H54 (cell line): ENCODE data around the gene INSIG1.

Experiments used
- DNase-seq: peaks from one replicate; pipeline ENCODE4 v3.0.0; 2011; ENCODE audit warnings: low spot score, mixed read lengths; ENCODE audit not compliant: insufficient read length
- FAIRE-seq: peaks from 3 replicates; lab custom pipeline; 2011; peaks lifted over from hg19 to GRCh38; lab: Jason Lieb, UNC
- POLR2A ChIP-seq: IDR thresholded peaks from 2 replicates; pipeline ENCODE4 v1.6.1; 2011; ENCODE audit warnings: low read depth, mild to moderate bottlenecking, low read length

The INSIG1 gene

DNA sequence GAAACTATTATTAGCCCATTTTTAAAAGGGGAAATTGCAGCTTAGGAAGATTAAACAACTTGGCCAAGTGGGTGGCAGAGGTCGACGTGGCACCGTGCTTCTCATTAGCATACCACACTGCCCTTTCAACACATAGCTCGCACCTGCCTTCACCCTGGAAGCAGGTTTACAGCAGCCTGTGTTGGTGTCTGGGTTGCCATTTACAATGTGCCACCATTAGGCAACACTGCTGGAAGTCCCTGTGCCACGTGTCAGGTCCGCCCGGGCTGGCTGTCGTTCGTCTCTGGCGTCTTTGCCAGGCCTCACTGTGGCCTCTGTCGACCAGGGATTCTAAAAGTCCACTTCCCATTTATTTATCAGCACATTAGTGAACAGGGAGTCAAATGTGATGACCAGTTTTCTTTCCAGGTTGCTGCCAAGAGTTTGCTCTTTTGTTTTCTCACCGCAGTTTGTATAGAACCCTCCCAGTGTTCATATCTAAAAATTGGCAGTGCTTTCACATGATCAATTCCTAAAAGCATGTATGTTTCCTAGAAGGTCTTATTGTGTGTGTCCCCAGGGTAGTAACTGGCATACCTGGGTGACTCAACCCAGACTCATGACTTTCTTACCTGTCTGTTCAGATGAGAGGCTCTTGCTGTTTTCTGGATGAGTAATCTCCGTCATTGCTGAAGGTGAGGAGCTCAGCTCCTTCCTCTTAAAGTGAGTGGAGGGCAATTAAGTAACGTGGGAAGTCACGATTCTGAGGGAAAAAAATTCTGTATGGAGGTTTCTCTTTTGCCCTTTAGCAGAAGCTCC is 9.2 kb downstream of the INSIG1 start:
- FAIRE-seq (no peak), DNase-seq (no peak)
- no peak for TF ChIP-seq POLR2A

DNA sequence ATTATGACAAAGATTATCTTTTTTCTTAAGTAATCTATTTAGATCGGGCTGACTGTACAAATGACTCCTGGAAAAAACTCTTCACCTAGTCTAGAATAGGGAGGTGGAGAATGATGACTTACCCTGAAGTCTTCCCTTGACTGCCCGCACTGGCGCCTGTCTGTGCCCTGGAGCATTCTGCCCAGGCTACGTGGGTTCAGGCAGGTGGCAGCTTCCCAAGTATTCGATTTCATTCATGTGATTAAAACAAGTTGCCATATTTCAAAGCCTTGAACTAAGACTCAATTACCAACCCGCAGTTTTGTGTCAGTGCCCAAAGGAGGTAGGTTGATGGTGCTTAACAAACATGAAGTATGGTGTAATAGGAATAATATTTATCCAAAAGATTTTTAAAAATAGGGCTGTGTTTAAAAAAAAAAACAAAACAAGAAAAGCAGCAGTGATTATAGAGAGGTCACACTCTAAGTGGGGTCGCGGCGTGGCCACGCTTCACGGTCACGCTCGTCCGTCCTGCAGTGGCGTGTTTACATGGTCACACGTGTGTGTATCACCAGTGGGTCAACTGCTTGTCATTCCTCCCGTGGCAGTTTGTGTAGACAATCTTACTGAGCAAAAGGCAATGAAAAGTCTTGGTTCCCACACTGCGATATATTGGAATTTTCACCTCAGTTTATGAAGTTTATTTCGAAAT is 10.8 kb downstream of the INSIG1 start:
- FAIRE-seq (no peak), DNase-seq (no peak)
- TF ChIP-seq POLR2A: no peak

DNA sequence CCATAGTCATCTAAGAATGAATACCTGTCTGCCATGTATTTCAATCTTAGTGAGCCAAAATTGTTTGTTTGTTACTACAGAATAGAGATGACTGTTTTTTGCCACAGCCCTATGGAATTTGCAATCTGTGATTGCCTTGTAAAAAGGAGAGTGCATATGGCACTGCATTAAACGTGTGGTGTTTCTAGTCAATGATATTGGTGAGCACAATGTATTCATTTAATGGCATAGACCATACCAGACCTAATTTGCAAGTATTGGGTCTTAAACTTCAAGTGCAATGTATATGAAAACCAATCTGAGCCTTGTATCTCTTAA is 11.3 kb downstream of the INSIG1 start:
- DNase-seq (no peak), FAIRE-seq (no peak)
- no peak for TF ChIP-seq POLR2A

DNA sequence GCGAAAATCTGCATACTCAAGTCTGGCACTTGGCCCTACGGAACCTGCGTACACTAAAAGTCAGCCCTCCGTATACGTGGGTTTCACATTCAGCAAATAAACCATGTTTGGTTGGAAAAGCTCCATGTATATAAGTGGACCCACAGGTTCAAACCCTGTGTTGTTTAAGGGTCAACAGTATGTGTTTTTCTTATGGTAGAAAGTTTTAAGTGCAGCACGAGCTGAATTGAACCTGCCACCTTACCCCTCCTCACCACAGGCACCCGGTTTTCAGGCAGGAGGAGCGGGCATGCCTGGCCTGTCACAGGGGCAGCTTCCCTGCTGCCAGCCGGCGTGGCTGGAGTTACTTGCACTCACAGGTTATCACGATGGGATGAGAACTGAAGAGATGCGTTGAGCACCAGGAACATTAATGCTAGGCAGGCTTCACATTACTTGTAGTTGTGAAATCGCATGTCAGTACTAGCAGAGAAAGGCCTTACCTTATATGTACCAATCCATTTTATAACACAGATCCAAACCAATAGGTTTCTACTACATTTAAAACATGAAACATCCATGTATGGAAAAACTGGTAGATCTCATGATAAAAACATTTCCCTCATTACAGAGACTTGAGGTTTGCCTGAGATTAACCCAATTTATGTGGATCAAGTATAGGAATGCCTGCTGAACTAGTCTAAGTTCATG is 12.9 kb downstream of the INSIG1 start:
- no peak for TF ChIP-seq POLR2A
- DNase-seq (no peak), FAIRE-seq (no peak)

DNA sequence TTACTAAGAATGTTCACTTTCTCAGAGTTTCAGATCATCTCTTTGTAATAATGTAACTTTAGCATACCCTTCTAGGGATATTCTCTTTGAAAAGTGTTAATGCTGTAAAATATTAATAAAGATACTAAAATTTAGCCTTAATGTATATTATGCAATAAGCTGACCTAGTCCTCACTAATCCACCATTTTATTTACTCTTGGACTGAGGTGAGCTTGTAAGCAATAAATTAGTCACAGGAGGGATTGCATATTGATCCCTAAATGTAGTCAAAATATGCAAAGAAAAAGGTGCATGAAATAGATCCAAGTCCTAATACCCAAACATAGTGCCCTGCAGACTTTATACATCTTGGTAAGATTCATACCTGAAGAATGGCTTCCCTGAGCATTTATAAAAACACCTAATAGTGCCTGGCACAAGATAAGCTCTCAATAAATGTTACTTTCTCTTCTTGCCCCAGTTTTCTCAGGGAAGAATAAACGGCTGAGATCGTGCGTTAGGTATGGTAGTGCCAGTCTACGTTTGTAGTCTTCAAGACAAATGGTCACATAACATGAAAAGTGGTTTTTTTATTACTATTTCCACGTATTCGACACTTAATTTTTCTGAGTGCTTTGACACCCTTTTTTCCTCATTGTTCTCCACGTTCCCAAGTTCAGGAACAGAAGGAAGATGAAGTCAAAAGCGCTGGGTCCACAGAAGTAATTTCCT is 14.3 kb downstream of the INSIG1 start:
- no peak for TF ChIP-seq POLR2A
- no peak for FAIRE-seq
- DNase-seq: no peak

DNA sequence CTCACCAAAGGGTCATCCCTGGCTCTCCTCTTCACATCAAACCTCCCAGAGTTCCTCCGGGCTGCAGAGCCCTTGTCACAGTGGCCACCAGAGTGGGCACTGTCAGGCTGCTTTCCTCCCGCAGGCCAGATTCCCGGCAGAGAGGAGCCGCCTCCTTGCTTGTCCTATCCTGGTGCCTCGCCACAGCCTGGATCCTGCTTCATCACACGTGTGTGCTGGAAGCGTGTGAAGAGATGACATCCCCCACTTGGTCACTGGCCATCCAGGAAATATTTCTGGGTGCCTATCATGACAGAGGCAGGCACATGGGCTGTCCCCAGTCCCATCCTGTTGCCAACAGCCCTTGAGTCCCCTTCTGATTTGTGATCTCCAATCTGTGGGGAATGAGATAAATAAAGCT is 15.0 kb downstream of the INSIG1 start:
- no peak for TF ChIP-seq POLR2A
- FAIRE-seq (no peak), DNase-seq (no peak)

DNA sequence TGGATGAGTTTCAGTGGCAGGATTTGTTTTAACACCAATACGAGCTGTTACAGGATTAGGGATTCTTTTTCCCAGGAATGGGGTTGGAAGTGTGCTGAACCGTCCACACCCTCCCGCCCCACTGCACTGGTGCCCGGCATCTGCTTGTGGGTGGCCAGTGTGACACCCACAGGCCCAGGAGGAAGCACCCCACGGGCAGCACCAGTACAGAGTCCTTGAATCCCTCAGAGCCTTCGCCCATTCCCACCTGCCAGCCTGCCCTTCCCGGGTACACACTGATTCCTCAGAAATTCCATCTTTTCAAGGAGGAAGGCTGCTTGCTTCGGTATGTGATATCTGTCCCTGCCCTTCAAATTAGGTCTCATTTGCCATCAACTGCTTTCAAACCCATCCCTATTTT is 15.4 kb downstream of the INSIG1 start:
- no peak for TF ChIP-seq POLR2A
- FAIRE-seq: no peak
- no peak for DNase-seq

DNA sequence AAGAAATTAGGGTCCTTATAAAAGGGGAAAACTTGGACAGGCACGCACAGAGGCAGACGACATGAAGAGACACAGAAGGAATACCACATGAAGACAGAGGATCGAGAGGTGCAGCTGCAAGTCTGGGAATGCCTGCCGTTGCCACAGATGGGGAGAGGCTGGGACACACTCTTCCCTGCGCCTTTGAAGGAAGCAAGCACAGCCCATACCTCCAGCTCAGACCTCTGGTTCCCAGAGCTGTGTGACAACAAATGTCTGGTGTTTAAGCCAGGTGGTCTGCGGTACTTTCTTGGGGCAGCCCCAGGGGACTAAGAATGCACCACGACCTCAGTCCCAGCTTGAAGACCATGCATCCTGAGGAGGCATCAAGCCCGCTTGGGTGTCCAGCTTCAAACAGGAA is 18.3 kb downstream of the INSIG1 start:
- no peak for TF ChIP-seq POLR2A
- no peak for FAIRE-seq
- DNase-seq: no peak

DNA sequence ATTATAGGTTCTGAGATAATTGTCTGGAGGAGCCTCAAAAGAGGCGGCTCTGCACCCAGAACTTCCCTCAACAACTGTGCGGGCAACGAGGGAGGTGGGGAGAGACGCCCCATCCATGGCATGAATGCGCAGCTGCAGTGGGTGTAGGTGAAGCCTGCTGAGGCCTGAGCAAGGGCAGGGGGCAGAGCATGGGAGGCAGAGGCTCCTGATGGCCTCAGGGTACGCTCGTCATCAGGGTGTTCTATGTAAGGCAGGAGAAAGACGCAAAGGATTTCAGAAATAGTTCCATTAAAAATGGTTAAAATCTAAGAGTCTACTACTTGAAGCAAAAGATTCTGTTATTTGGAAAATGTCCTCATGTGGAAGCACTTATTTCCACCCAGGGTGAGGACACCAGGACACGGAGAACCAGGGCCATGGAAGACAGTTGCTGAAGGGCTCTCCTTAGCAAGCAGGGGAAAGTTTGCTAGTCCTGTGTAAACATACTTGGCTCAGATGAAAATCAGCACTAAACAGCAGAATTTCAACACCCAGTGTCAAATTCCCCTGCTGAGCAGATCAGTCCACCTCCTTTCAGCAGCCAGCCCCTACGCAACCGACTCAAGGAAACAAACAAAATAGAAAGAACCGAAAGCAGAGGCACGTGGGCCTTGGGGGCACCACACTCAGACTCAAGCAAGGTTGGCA is 18.9 kb downstream of the INSIG1 start:
- TF ChIP-seq POLR2A: no peak
- FAIRE-seq (no peak), DNase-seq (no peak)

DNA sequence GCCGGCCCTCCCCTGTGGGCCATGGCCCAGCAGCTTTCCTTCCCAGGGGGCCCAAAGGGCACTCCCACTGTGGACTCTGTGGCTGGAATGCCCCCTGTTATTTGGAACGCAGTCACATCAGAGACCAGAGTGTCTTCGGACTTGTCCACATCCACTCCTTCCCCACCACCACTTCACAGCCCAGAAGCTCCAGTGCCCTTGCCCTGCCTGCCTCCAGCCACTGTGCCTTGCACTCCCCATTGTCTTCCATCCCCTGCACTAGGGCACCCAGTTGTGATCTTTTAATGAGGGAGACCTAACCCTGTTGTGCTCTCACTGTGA is 19.4 kb downstream of the INSIG1 start:
- no peak for TF ChIP-seq POLR2A
- FAIRE-seq: no peak
- no peak for DNase-seq

DNA sequence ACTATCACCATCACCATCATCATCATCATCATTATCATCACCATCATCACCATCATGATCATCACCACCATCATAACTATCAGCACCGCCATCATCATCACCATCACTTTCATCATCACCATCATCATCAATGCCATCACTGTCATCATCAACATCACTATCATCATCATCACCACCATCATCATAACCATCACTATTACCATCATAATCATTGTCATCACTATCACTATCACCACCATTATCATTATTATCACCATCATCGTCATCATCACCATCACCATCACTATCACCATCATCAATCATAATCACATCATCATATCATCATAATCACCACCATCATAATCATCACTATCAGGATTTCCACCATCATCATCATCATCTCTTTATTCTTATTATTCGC is 20.6 kb downstream of the INSIG1 start:
- FAIRE-seq (no peak), DNase-seq (no peak)
- no peak for TF ChIP-seq POLR2A

DNA sequence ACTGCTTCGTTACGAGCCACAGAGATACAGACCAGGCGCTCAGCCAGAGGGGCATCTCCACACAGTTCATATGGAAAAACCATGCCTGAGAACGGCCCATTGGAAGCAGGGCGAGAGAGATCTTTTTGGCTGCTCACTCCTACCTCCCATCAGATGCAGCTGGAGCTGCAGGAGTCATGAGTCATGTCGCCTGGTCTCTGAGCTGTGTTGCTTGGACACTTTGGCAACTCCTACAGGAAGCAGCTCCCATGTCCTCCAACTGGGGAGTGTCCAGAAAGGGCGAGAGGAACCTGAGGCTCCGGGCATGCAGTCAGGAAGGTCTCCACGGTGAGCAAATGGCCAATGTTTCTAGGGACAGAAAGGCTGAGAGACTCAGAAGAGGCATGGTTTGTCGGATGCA is 24.9 kb downstream of the INSIG1 start:
- TF ChIP-seq POLR2A: no peak
- DNase-seq: peak; percentile 53
- no peak for FAIRE-seq

DNA sequence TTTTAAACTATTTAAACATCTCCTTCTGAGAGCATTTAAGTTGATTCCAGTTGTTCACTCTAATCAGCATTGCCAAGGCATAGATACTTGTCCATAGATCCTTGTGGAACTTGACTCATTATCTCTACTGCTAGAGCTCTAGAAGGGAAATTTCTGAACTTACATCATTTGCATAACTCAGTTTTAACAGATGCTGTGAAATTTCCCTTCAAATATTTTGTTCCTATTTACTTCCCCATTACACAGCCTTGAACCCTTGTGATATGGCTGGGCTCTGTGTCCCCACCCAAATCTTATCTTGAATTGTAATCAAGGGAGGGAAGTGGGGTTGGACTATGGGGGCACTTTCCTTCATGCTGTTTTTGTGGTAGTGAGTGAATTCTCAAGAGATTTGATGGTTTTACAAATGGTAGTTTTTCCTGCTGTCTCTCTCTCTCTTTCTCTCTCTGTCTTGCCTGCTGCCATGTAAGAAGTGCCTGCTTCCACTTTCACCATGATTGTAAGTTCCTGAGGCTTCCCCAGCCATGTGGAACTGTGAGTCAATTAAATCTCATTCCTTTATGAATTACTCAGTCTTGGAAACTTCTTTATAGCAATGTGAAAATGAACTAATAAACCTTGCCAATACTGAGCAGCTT is 25.4 kb downstream of the INSIG1 start:
- DNase-seq (no peak), FAIRE-seq (no peak)
- no peak for TF ChIP-seq POLR2A
